HG02798 (cell line): Measurements from ENCODE around the gene C13orf46.
"Not testable (repeated sequence)": the region's sequence is repeated elsewhere in the genome, so short reads cannot be mapped to it uniquely, and the experiment has no call there.

Experiments
- ATAC-seq: cut with Tn5 transposase; IDR thresholded peaks from one replicate; pipeline ENCODE4 v1.9.1; 2021; ENCODE audit warnings: mild to moderate bottlenecking; ENCODE audit not compliant: unreplicated experiment, poor library complexity

C13orf46 gene

DNA sequence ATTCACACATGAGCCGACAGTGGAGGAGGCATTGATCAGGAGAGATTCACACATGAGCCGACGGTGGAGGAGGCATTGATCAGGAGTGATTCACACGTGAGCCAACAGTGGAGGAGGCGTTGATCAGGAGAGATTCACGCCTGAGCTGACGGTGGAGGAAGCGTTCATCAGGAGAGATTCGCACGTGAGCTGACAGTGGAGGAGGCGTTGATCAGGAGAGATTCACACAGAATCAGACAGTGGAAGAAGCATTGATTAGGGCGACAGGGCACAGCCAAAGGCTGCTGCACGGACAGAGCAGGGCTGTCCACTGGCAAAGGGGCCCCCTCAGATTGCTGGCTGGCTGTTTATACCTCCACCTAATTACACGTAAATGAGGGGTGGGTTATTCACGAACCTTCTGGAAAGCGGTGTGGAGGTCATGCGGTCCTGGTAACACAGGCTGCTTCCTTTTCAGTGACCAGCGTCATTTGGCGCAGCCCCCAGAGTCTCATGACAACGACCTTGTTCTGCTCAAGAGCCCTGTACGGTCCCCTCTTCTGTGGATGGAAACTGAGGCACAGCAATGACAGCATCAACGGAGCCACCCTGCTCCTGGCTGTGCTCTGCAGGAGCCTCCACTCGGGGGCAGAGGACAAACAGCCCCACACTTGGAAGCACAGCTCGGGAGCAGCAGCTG, 59.4 kb downstream of the C13orf46 start:
- ATAC-seq: no peak

DNA sequence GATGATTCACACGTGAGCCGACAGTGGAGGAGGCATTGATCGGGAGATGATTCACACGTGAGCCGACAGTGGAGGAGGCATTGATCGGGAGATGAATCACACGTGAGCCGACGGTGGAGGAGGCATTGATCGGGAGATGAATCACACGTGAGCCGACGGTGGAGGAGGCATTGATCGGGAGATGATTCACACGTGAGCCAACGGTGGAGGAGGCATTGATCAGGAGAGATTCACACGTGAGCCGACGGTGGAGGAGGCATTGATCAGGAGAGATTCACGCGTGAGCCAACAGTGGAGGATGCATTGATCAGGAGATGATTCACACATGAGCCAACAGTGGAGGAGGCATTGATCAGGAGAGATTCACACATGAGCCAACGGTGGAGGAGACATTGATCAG, 60.0 kb downstream of the C13orf46 start:
- ATAC-seq: not testable (repeated sequence)

DNA sequence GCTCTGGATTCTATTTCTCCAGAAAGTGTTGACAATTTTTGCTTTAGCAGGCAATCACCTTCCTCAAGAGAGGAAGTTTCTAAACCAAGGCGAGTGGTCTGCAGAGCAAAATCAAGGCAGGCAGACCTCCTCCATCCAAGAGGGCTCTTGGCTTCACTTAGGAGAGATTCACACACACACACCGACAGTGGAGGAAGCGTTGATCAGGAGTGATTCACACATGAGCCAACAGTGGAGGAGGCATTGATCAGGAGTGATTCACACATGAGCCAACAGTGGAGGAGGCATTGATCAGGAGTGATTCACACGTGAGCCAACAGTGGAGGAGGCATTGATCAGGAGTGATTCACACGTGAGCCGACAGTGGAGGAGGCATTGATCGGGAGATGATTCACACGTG, 60.5 kb downstream of the C13orf46 start:
- not testable (repeated sequence) for ATAC-seq

DNA sequence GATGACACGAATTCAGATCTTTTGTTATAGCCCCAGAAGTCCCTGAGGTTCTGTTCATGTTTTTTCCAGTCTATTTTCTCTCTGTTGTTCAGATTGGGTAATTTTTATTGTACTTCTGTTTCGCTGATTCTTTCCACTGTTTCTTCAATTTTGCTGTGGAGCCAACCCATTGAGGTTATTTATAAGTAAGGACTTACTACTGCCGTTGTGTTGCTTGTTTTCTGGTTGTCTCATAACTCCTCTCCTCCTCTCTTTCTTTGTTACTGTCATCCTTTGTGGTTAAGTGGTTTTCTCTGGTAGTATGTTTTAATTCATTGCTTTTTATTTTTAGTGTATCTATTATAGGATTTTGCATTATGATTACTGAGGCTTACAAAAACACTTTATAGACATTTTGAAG, 61.3 kb downstream of the C13orf46 start:
- no peak for ATAC-seq

DNA sequence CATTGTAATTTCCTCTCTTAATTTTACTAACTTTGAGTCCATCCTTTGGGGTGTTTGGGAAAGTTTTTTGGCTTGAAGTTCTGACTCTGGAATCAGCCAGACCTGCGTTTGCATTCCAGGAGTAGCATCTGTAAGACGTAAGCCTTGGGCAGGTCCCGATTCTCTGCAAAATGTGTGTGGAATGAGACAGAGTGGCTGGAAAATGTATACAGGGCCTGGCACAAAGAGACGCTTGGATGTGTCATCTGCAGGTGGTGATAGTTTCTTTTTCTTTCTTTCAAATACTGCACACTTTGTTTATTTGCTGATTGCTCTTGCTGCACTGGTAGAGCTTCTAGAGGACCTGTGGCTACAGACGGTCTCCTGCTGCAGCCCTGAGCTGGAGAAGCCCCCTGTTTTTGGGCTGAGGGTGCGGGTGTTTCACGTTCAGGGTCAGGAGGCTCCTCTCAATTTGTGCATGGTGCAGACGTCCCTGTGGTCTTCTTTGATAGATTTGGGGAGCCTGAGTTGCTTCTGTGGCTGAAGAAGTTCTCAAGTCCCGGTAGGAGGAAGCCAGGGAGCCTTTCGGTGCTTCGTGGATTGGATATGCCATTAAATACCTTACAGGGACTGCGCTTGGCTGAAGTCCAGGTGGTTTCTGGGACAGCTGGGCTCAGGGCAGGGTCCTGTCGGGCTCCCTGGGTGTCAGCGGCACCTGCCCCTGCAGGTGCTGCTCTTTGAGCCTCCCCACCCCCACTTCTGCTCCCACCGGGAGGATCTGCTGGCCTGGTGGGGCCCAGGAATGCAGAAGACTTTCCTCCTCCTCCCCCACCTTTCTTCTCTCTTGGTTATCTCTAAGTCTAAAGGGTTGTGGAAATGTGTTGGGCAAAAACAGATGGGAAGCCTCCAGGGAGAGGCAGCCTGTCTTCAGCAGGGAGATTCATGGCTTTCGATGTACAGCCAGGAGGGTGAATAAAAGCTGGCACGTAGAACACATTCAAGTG, 66.0 kb downstream of the C13orf46 start:
- no peak for ATAC-seq

DNA sequence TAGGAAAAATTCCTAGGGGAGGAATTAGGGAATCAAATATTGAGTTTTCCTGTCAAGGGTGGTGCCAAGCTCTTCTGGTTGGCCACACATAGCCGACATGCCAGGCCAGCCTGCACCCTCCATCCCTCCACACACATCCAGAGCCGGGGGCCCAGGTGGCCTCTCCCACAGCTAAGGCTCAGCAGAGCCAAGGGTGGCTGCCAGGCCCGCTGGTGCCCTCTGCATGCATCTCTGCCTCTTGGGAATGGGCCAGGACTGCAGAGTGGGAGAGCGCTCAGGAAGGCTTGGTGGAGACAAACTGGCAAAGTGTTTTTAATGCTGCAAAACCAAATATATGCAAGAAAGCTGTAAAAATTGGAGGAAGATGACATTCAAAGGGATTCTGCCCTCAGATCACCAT, 67.3 kb downstream of the C13orf46 start:
- ATAC-seq: no peak

GRCh38 chr13:113905942-113906341, 67.9 kb downstream of the C13orf46 start:
- ATAC-seq: no peak

DNA sequence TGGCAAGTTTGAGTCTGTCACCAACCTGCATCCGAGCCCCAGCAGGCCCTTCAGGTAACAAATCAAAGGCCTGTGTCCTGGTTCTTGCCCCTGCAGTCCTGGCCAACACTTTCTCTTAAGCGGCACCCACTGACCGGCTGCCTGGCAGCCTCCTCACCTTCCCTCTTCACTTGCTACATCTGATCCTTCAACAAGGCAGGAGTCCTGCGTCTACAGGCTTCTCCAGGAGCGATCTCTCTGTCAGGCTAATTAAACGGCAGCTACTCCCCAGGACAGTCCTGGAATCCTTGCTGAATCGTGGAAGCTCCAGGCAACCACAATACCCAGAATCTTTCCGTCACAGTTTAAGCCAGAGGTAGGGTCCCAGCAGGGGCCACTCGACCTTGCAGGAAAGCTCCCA, 68.9 kb downstream of the C13orf46 start:
- ATAC-seq: no peak

DNA sequence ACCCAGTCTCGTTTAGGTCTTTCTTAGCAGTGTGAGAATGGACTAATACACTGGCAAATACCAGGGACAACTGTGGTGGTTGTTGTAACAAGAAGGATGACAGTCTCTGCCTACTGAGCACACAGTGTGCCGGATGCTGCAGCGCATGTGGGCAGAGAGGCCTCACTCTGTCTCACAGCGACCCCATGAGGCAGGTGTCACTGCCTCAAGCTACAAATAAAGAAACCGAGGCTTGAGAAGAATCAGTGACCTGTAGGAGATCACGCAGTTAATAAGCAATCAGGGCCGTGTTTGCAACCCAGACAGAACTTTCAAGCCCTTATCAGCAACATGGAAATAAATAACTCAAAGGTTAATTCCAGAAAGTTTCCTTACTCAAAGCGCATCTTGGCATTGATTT, 69.5 kb downstream of the C13orf46 start:
- ATAC-seq: no peak

DNA sequence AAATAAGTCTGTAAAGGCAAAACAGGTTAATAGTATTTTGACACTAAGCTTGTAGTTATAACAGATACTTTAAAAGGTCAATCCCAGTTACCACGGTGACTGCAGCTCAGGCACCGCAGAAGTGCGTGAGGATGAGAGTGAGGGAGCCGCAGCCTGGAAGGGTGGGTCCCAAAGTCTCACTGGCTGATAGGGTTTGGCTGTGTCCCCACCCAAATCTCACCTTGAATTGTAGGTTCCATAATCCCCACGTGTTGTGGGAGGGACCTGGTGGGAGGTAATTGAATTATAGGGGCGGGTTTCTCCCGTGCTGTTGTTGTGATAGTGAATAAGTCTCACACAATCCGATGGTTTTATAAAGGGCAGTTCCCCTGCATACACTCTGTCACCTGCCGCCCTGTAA, 70.0 kb downstream of the C13orf46 start:
- no peak for ATAC-seq
